NCI-H82 treated with DMSO at 0.1 percent for 48 hours (cell line): Measurements from ENCODE around the gene FTSJ1.
"Not testable (repeated sequence)": the region's sequence is repeated elsewhere in the genome, so short reads cannot be mapped to it uniquely, and the experiment has no call there.

ENCODE experiments used
- DNase-seq: peaks from one replicate; lab custom pipeline; 2025; ENCODE audit not compliant: unreplicated experiment; lab: John Stamatoyannopoulos, UW

The FTSJ1 gene

GRCh38 chrX:48475774-48476577, at the start of gene FTSJ1:
Gene FTSJ1, plus strand, starts transcription at chrX:48476199. Its CDS starts 1,849 bp downstream, at chrX:48478048.
- DNase-seq, result peak; percentile 68

GRCh38 chrX:48427027-48427716, 48.8 kb upstream of the FTSJ1 start:
- DNase-seq, result not testable (repeated sequence)

GRCh38 chrX:48429606-48430005, 46.4 kb upstream of the FTSJ1 start:
- DNase-seq, result not testable (repeated sequence)

- not testable (repeated sequence) for DNase-seq
Observed at GRCh38 chrX:48430166-48430565, 45.8 kb upstream of the FTSJ1 start.

GRCh38 chrX:48433713-48434112, 42.3 kb upstream of the FTSJ1 start:
- not testable (repeated sequence) for DNase-seq

- DNase-seq, result not testable (repeated sequence)
Observed at GRCh38 chrX:48447201-48447600, 28.8 kb upstream of the FTSJ1 start.

GRCh38 chrX:48450076-48450475, 25.9 kb upstream of the FTSJ1 start:
- no peak for DNase-seq

GRCh38 chrX:48451708-48452107, 24.3 kb upstream of the FTSJ1 start:
- DNase-seq, result no peak

- no peak for DNase-seq
Observed at GRCh38 chrX:48456628-48457331, 19.2 kb upstream of the FTSJ1 start.

GRCh38 chrX:48458711-48459110, 17.3 kb upstream of the FTSJ1 start:
- DNase-seq, result no peak

- DNase-seq, result no peak
Observed at GRCh38 chrX:48459483-48459882, 16.5 kb upstream of the FTSJ1 start.

GRCh38 chrX:48460031-48460430, 16.0 kb upstream of the FTSJ1 start:
- no peak for DNase-seq

- no peak for DNase-seq
Observed at GRCh38 chrX:48460606-48461005, 15.4 kb upstream of the FTSJ1 start.

GRCh38 chrX:48461830-48462229, 14.2 kb upstream of the FTSJ1 start:
- no peak for DNase-seq

GRCh38 chrX:48465336-48465933, 10.6 kb upstream of the FTSJ1 start:
- DNase-seq, result no peak

GRCh38 chrX:48466696-48467095, 9.3 kb upstream of the FTSJ1 start:
- peak; percentile 25 for DNase-seq

- DNase-seq, result no peak
Observed at GRCh38 chrX:48467281-48467761, 8.7 kb upstream of the FTSJ1 start.

- DNase-seq, result peak; percentile 70
Observed at GRCh38 chrX:48468247-48468671, 7.7 kb upstream of the FTSJ1 start.

GRCh38 chrX:48468693-48469691, 7.0 kb upstream of the FTSJ1 start:
- peak; percentile 67 for DNase-seq
